Duodenal mucosa (tissue), 2 donors: ENCODE results near the gene CCDC182.

Experiments used
- H3K27ac ChIP-seq: one replicate; pipeline ENCODE4 v1.7.0; 2013; ENCODE audit warnings: low read depth, low read length
- H3K27me3 ChIP-seq, 2 donors: one replicate each; pipeline ENCODE4 v1.7.0; 2013; ENCODE audit warnings: low read length in 2 of 2, control low read depth in 1 of 2; ENCODE audit not compliant: insufficient read depth in 2 of 2, control insufficient read depth in 1 of 2
- H3K36me3 ChIP-seq, 2 donors: one replicate each; pipeline ENCODE4 v1.7.0; 2013; ENCODE audit warnings: low read length in 2 of 2, control low read depth in 1 of 2; ENCODE audit not compliant: insufficient read depth in 2 of 2, control insufficient read depth in 1 of 2
- H3K4me1 ChIP-seq, 2 donors: one replicate each; pipeline ENCODE4 v1.7.0; 2013; ENCODE audit warnings: low read length in 2 of 2, control low read depth in 1 of 2; ENCODE audit not compliant: insufficient read depth in 2 of 2, control insufficient read depth in 1 of 2
- H3K4me3 ChIP-seq, 2 donors: one replicate each; pipeline ENCODE4 v1.7.0; 2013; ENCODE audit warnings: low read length in 2 of 2, low read depth in 1 of 2
- H3K9ac ChIP-seq, 2 donors: one replicate each; pipeline ENCODE4 v1.7.0; 2013; ENCODE audit warnings: low read length in 2 of 2, low read depth in 1 of 2
- H3K9me3 ChIP-seq, 2 donors: one replicate each; pipeline ENCODE4 v1.7.0; 2013; ENCODE audit warnings: low read length in 2 of 2, control low read depth in 1 of 2; ENCODE audit not compliant: control insufficient read depth in 1 of 2

Gene CCDC182

DNA sequence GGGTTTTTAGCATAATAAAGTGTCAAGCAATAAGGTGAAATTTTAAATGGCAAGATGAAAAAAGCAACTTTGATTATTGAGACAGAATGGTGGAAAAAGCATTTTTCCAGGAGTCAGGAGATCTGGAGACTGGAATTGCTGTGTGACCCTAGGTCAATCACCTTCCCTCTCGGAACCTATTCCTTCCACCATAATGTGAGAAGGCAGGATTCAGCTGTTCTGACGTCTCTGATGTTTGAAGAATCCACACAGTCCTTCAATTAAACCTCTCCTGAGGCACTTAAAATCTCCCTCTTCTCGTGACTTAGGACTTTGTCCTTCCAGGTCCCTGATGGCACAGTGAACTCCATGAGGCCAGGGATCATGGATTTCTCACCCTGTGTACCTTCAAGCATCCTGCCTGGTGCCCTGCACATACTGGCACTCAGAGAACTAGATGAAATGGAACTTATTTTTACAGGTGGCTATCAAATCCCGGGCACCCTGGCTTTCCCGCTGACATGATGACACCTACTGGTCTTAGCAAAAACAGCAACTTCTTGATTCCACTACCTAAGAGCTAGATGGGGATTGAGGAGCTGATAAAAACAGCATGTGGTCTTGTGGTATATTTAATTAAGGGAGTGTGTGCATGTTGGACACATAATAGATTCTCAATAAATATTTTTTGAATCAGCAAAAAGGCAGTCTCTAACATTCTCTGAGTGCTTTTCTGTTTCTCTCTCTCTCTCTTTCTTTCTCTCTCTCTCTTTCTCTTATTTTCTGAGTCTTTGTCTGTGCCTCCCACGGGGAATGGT, 2.3 kb upstream of the CCDC182 start:
- Histone ChIP-seq H3K27ac (no peak overlapping the region), H3K27me3 (no peaks in the 10 kb centered on the region), H3K4me3 (no peak overlapping the region), H3K9me3 (no peaks in the 10 kb centered on the region), H3K4me1 (peaks cover 9 to 19% of the 10 kb centered on the region in 2 donors), H3K9ac (no peak overlapping the region), H3K36me3 (no peaks in the 10 kb centered on the region)

DNA sequence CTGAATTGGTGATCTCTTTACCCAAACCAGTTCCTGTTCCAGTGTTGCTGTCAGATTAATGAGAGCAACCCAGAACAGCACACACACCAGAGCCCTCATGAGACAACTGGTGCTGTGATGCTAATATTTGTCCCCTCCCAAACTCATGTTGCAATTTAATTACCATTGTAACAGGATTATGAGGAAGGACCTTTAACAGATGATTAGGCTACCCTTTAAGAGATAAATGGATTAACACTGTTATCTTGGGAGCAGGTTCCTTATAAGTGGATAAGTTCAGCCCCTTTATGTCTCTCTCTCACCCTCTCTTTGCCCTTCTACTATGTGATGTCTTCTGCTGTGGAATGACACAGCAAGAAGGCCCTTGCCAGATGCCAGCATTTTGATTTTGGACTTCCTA, 1.1 kb upstream of the CCDC182 start:
- H3K27me3 ChIP-seq, result no peaks in the 10 kb centered on the region
- H3K4me1 ChIP-seq, result peaks cover 0 to 7% of the 10 kb centered on the region in 2 donors
- H3K27ac ChIP-seq, result no peak overlapping the region
- no peaks in the 10 kb centered on the region for H3K9me3 ChIP-seq
- no peaks in the 10 kb centered on the region for H3K36me3 ChIP-seq
- no peak overlapping the region for H3K9ac ChIP-seq
- H3K4me3 ChIP-seq, result no peak overlapping the region

DNA sequence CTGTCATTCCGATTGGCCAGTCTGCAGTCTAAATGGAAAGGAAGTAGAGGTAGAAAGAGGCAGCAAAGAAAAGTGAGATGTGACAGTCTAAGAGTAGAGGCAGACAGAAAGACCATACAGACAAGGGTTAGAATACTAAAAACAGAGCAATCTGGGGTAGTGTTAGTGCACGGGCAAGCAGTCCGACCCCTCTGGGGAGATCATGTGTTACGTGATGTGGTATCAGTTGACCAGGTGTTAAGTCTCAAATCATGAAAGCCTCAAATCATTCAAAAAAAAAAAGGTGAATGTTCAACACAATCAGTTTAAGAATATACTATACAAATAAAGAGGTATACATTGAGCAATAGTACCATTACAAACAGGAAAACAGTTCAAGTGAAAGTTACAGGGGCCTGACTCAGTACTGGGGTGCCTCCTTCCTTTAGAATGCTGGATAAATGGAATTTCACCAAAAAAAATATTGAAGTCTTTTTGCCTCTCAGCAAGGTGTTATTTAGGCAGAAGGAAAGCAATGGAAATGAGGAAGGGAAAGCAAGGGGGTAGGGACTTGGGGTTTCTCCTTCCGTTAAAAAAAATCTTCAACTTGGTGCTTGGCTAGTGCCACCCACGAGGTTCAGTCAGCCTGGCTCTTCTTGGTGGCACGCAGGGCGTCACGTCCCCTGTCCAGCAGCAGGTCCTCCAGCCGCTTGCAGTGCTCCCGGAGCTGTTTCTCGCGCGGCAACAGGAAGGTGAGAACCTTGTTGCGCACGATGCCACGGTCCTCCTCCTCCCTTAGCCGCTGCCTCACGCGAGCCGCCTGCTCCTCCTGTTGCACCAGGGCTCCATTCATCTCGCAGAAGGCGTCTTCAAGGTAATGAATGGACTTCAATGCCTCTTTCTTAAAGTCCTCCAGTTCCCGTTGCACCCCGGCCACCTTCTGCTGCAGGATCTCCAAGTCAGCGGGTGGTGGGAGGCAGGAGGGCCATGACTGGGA, 616 bp downstream of the CCDC182 start:
- H3K4me3 ChIP-seq, result no peak overlapping the region
- H3K27ac ChIP-seq, result no peak overlapping the region
- H3K9me3 ChIP-seq, result no peaks in the 10 kb centered on the region
- no peak overlapping the region for H3K9ac ChIP-seq
- no peaks in the 10 kb centered on the region for H3K4me1 ChIP-seq
- H3K36me3 ChIP-seq, result no peaks in the 10 kb centered on the region
- no peaks in the 10 kb centered on the region for H3K27me3 ChIP-seq

- Histone ChIP-seq H3K4me1 (no peaks in the 10 kb centered on the region), H3K9ac (no peak overlapping the region), H3K27me3 (no peaks in the 10 kb centered on the region), H3K4me3 (no peak overlapping the region), H3K36me3 (no peaks in the 10 kb centered on the region), H3K9me3 (no peaks in the 10 kb centered on the region), H3K27ac (no peak overlapping the region)
Observed at GRCh38 chr17:57740235-57740528, 4.9 kb downstream of the CCDC182 start.

DNA sequence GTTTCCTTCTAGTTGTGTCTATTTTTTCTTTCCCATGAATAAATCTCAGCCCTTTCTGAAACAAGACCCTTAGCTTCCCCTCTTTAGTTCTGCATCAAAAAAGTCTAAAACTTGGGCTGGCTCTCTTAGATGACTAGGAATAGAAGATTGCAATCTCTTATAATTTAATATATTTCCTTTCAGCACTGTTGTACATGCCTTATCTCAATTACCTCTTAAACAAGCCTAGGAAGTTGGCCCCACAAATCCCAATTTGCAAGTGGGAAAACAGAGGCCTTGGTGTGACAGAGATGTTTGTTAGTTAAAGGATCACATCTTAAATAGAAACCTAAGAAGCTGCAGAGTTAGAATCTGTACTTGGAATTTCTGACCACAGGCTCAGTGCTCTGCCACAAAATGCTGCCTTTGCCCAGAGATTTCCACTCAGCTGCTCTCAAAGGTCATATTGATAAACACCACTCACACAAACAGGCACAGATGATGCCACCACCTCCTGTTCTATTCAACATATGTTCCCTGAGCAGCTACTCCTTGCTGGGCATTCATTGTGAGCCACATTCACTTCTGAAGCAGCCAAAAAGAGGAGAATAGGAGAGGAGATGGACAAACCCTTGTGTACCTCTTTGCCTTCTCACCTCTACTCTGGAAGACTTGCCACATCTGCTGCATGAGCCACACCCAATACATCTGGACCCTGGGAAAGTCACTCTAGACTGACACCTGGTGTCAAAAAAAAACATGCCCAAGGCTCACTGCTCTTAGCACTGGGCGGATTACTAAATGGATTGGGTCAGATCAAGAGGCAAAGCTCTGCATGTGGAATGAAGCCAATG, 5.5 kb downstream of the CCDC182 start:
- Histone ChIP-seq H3K4me1 (no peaks in the 10 kb centered on the region), H3K36me3 (no peaks in the 10 kb centered on the region), H3K4me3 (no peak overlapping the region), H3K9ac (no peak overlapping the region), H3K27ac (no peak overlapping the region), H3K27me3 (no peaks in the 10 kb centered on the region), H3K9me3 (no peaks in the 10 kb centered on the region)

- Histone ChIP-seq H3K9me3 (no peaks in the 10 kb centered on the region), H3K27me3 (no peaks in the 10 kb centered on the region), H3K27ac (no peak overlapping the region)
Observed at GRCh38 chr17:57737450-57737849, 7.6 kb downstream of the CCDC182 start.

GRCh38 chr17:57735707-57736106, 9.4 kb downstream of the CCDC182 start:
- Histone ChIP-seq H3K4me1 (no peaks in the 10 kb centered on the region), H3K36me3 (no peaks in the 10 kb centered on the region), H3K27ac (no peak overlapping the region), H3K27me3 (no peaks in the 10 kb centered on the region), H3K4me3 (no peak overlapping the region), H3K9me3 (no peaks in the 10 kb centered on the region), H3K9ac (no peak overlapping the region)

More at GRCh38 chr17:57737450-57737849, 7.6 kb downstream of the CCDC182 start:
- Histone ChIP-seq H3K36me3 (no peaks in the 10 kb centered on the region), H3K4me3 (no peak overlapping the region), H3K9ac (no peak overlapping the region), H3K4me1 (no peaks in the 10 kb centered on the region)

DNA sequence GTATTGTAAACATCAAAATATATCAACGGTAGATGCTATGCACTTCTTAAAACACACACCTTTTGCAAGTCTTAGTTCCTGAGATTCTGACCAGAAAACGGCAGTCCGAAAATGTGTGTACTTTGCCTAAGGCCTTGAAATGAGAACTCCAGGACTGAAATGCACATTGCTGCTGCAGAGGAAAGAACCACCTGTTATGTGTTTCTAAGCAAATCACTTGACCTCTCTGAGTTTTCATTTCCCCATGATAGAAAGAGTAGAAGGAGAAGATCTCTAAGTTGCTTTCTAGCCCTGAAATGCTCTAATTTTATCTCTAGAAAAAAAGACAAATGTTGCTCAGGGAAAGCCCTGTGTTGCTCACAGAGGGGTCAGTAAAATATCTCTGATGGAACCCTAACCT, 9.9 kb downstream of the CCDC182 start:
- no peaks in the 10 kb centered on the region for H3K9me3 ChIP-seq
- no peaks in the 10 kb centered on the region for H3K4me1 ChIP-seq
- H3K4me3 ChIP-seq, result no peak overlapping the region
- no peaks in the 10 kb centered on the region for H3K36me3 ChIP-seq
- no peak overlapping the region for H3K9ac ChIP-seq
- no peak overlapping the region for H3K27ac ChIP-seq
- no peaks in the 10 kb centered on the region for H3K27me3 ChIP-seq

GRCh38 chr17:57733085-57733484, 12.0 kb downstream of the CCDC182 start:
- no peaks in the 10 kb centered on the region for H3K9me3 ChIP-seq
- no peaks in the 10 kb centered on the region for H3K36me3 ChIP-seq
- H3K27ac ChIP-seq, result no peak overlapping the region
- no peaks in the 10 kb centered on the region for H3K27me3 ChIP-seq
- H3K4me1 ChIP-seq, result no peaks in the 10 kb centered on the region
- no peak overlapping the region for H3K4me3 ChIP-seq
- H3K9ac ChIP-seq, result no peak overlapping the region

DNA sequence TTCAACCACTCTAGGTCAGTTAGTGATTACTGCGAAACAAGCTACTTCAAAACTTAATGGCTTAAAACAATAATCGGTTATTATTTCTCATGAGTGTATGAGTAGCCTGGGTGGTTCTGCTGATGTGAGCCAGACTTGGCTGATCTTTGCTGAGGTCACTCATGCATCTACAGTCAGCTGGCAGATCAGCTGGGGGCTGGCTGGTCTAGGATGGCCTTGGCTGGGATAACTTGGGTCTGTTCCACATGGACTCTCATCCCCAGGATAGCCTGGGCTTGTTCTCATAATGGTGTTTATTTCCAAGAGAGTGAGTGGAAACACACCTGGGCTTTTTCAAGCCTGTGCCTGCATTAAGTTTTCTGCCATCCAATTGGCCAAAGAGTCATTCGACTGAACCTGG, 13.0 kb downstream of the CCDC182 start:
- no peak overlapping the region for H3K27ac ChIP-seq
- no peaks in the 10 kb centered on the region for H3K4me1 ChIP-seq
- H3K4me3 ChIP-seq, result no peak overlapping the region
- no peaks in the 10 kb centered on the region for H3K36me3 ChIP-seq
- no peak overlapping the region for H3K9ac ChIP-seq
- H3K27me3 ChIP-seq, result no peaks in the 10 kb centered on the region
- no peaks in the 10 kb centered on the region for H3K9me3 ChIP-seq
